Body of pancreas (tissue), 4 donors: ENCODE data around the gene NXPE1. TPM values are rescaled to one million over a fixed set of nuclear protein-coding genes. Genes with fewer than 3 reads are reported as not detected.

Source experiments
- ATAC-seq: fragments of 150-250 bp; one replicate; pipeline ENCODE4 v1.9.1; 2016
- DNase-seq, 4 donors: peaks; one replicate each; pipeline ENCODE4 v3.0.0-alpha.2; 2019
- H3K27ac ChIP-seq, 4 donors: fragments of 200-600 bp; sonication (generic); 1 replicate in 3 of 4; 2 replicates in 1 of 4; pipeline versions ENCODE4 v1.5.1 to v1.6.1; 2016 to 2019; ENCODE audit warnings: mild to moderate bottlenecking in 1 of 4, mixed read lengths in 1 of 4, moderate library complexity in 1 of 4
- H3K27me3 ChIP-seq, 2 donors: fragments of 200-600 bp; sonication (generic); one replicate each; pipeline ENCODE4 v1.6.0; 2016; ENCODE audit warnings: mild to moderate bottlenecking in 1 of 2
- H3K36me3 ChIP-seq, 2 donors: fragments of 200-600 bp; sonication (generic); replicated peaks in 1 of 2; 2 replicates each; pipeline ENCODE4 v1.5.1; 2016; ENCODE audit warnings: low read depth in 2 of 2; ENCODE audit not compliant: insufficient read depth in 1 of 2
- H3K4me1 ChIP-seq: fragments of 200-600 bp; sonication (generic); one replicate; pipeline ENCODE4 v1.6.0; 2016
- H3K4me3 ChIP-seq, 2 donors: fragments of 200-600 bp; sonication (generic); 1 replicate in 1 of 2; 2 replicates in 1 of 2; pipeline ENCODE4 v1.5.1; 2016 to 2019
- H3K9me3 ChIP-seq, 3 donors: fragments of 200-600 bp; sonication (generic); 1 replicate in 2 of 3; 2 replicates in 1 of 3; pipeline ENCODE4 v1.5.1; 2016
- POLR2A ChIP-seq, 3 donors: fragments of 450-650 bp; IDR thresholded peaks; one replicate each; pipeline ENCODE4 v1.6.1; 2016; ENCODE audit warnings: antibody characterized with exemption in 3 of 3, mild to moderate bottlenecking in 2 of 3
- WGBS, 2 donors: methylation state at CpG; one replicate each; pipeline ENCODE4 v1.1.5; 2017; 5-methylcytosine and 5-hydroxymethylcytosine counted together
- intact Hi-C: fragments of 100-400 bp; cut with DNase I; formaldehyde crosslinking; loops from one replicate; pipeline ENCODE4 v1.15.1; 2023
- total RNA-seq, 2 donors: library from RNA; depleted of rRNA; stranded (reverse); fragments of >200 nt; gene quantifications; one replicate each; pipeline ENCODE4 v1.1.0, GENCODE V29; 2016
- TF ChIP-seq, protein P1 (sequence below), 7 experiments: fragments of 450-650 bp in 4 of 7; fragments of 200-600 bp in 3 of 7; sonication (generic) in 3 of 7; IDR thresholded peaks; one replicate each; pipeline ENCODE4 v1.5.1; 2016 to 2019; ENCODE audit warnings: antibody characterized with exemption in 7 of 7

The NXPE1 gene
- total RNA-seq, 2 donors from 2014 or later, result not detected

DNA sequence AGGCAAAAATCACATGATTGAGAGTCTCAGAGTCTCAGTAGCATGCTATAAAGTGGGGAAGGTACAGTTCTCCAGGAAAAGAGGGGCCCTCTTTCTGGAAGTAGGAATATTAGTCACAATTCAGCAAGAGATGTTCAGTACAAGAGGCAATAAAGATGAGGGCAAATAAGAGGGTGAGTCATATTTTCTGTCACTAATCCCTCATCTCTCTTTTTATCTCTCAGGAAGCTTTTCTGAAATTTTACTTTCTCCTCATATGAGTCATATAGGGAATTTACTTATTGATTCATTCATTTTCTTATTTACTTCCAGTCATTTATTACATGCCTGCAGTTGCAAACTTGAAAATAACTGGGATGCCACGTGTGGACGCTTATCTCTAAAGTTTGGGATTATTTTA is 3.4 kb upstream of the NXPE1 start:
- Histone ChIP-seq H3K9me3 (no peaks in the 10 kb centered on the region), H3K4me1 (no peaks in the 10 kb centered on the region), H3K36me3 (no peaks in the 10 kb centered on the region), H3K4me3 (no peak overlapping the region), H3K27ac (no peak overlapping the region), H3K27me3 (no peaks in the 10 kb centered on the region)
- intact Hi-C loops, result no loop called here
- 23 to 32% methylated on average over 2 of the region's 2 CpGs for WGBS, 2 donors
- ATAC-seq, result no peak
- no peak for DNase-seq
- no peak for TF ChIP-seq POLR2A (IDR thresholded peaks at IDR 0.05)
- TF ChIP-seq, protein P1, sequence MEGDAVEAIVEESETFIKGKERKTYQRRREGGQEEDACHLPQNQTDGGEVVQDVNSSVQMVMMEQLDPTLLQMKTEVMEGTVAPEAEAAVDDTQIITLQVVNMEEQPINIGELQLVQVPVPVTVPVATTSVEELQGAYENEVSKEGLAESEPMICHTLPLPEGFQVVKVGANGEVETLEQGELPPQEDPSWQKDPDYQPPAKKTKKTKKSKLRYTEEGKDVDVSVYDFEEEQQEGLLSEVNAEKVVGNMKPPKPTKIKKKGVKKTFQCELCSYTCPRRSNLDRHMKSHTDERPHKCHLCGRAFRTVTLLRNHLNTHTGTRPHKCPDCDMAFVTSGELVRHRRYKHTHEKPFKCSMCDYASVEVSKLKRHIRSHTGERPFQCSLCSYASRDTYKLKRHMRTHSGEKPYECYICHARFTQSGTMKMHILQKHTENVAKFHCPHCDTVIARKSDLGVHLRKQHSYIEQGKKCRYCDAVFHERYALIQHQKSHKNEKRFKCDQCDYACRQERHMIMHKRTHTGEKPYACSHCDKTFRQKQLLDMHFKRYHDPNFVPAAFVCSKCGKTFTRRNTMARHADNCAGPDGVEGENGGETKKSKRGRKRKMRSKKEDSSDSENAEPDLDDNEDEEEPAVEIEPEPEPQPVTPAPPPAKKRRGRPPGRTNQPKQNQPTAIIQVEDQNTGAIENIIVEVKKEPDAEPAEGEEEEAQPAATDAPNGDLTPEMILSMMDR (IDR thresholded peaks at IDR 0.05), result no peak

DNA sequence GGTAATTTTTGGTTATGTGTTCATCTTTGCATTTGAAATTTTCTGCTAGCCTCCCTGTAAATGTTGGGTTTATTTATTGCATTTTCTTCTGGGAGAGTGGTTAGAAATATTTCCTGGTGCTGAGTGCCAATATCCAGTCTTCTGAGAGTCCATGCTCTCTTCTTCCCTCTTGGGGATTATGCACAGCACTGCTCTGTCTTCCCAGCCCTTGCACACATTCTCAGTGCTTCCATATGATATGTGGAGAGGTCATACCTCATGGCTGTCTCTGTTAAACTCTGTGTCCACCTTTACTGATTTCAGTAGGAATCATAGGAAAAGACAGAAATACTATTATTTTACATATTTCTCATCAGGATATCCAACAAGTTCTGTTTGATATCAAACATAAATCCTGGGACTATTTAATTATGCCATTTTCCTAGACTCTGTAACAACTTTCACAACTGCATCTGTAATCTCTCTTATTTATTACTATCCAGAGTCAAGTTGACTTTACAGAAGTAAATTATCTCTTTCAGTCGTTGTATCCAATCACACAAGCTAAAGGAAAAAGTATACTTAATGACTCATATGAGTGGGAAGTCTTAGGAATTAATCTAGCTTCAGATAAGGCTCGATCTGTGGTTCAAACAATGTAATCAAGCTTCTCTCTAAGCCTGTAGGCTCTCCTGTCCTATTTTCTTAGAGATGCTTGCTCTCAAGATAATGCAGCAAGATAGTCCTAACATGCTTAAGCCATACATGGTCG is 2.7 kb upstream of the NXPE1 start:
- no peak overlapping the region for H3K4me3 ChIP-seq
- WGBS, 2 donors, result 14 to 23% methylated on average over 3 of the region's 3 CpGs
- no peak for ATAC-seq
- no peaks in the 10 kb centered on the region for H3K36me3 ChIP-seq
- no peaks in the 10 kb centered on the region for H3K4me1 ChIP-seq
- no peak overlapping the region for H3K27ac ChIP-seq
- TF ChIP-seq POLR2A (IDR thresholded peaks at IDR 0.05), result no peak
- TF ChIP-seq, protein P1 (IDR thresholded peaks at IDR 0.05), result no peak
- no peaks in the 10 kb centered on the region for H3K9me3 ChIP-seq
- DNase-seq, result no peak
- intact Hi-C loops, result no loop called here
- no peaks in the 10 kb centered on the region for H3K27me3 ChIP-seq

DNA sequence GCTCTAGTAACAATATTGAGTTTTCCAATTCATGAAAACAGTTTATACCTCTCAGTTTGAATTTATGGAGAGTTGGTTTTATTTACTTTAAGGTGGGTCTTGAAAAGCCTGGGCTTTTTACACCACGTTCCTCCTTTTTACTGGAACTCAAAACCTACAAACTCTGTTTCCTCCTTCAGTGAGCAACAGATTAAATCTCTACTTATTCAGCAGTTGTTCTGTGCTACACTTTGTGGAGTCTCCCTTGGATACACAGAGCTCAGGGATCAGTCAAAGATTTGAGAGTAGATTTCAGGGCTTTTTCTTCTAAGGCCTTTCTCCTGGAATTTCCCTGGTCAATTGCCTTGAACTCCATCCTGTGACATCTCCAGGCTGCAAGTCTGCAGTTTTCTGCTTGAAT is 3.5 kb downstream of the NXPE1 start:
- H3K36me3 ChIP-seq, result no peaks in the 10 kb centered on the region
- TF ChIP-seq POLR2A (IDR thresholded peaks at IDR 0.05), result no peak
- TF ChIP-seq, protein P1 (IDR thresholded peaks at IDR 0.05), result no peak
- ATAC-seq, result no peak

DNA sequence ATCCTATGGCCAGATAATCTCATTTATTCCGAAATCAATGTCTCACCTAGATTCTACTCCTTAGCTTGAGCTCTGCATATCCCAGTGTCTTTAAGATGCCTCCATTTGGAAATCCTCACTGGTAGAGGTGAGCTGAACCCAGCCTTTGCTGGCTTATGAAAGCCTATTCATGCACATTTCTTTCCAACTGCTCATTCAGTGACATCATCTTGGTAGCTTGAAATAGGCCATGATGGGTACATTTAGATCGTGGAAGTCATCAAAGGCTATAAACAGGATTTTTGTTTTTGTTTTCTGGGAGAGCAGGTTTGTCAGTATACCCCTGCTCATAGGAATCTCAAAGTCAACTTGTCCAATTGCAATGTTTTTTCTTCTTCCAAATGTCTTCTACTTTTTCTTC is 6.0 kb downstream of the NXPE1 start:
- WGBS, 2 donors, result 64 to 78% methylated on average over 2 of the region's 2 CpGs
- intact Hi-C loops, result no loop called here
- no peak for DNase-seq

More for the DNA sequence above, 3.5 kb downstream of the NXPE1 start:
- Histone ChIP-seq H3K27me3 (no peaks in the 10 kb centered on the region), H3K4me3 (no peak overlapping the region), H3K27ac (no peak overlapping the region), H3K9me3 (no peaks in the 10 kb centered on the region), H3K4me1 (no peaks in the 10 kb centered on the region)
- intact Hi-C loops, result no loop called here
- no peak for DNase-seq
- WGBS, 2 donors, result 47 to 85% methylated on average over 1 of the region's 1 CpG

More for the DNA sequence above, 6.0 kb downstream of the NXPE1 start:
- no peak overlapping the region for H3K27ac ChIP-seq
- TF ChIP-seq, protein P1 (IDR thresholded peaks at IDR 0.05), result no peak
- TF ChIP-seq POLR2A (IDR thresholded peaks at IDR 0.05), result no peak
- no peak for ATAC-seq
- no peaks in the 10 kb centered on the region for H3K4me1 ChIP-seq
- H3K9me3 ChIP-seq, result no peaks in the 10 kb centered on the region
- no peak overlapping the region for H3K4me3 ChIP-seq
- no peaks in the 10 kb centered on the region for H3K27me3 ChIP-seq
- no peaks in the 10 kb centered on the region for H3K36me3 ChIP-seq
